Fibroblast of villous mesenchyme (primary cell): ENCODE results near the gene SRSF7. TPM values are rescaled to one million over a fixed set of nuclear protein-coding genes. Genes with fewer than 3 reads are reported as not detected.
"Not testable (repeated sequence)": the region's sequence is repeated elsewhere in the genome, so short reads cannot be mapped to it uniquely, and the experiment has no call there.

Source experiments
- DNase-seq: peaks from one replicate; pipeline ENCODE4 v3.0.0-alpha.2; 2010; ENCODE audit warnings: low read depth
- H3K4me3 ChIP-seq: 2 replicates; pipeline ENCODE4 v1.5.1; 2011; ENCODE audit warnings: low read depth, mild to moderate bottlenecking, low read length
- CTCF ChIP-seq: IDR thresholded peaks from 2 replicates; pipeline ENCODE4 v1.5.1; 2012; ENCODE audit warnings: low read depth, mild to moderate bottlenecking, low read length; ENCODE audit not compliant: insufficient read depth
- total RNA-seq: library from RNA; depleted of rRNA; stranded (reverse); fragments of >200 nt; gene quantifications from 2 replicates; pipeline ENCODE4 v1.2.3, GENCODE V29; 2012

SRSF7 gene
- total RNA-seq, 1 donor, result 142 TPM

DNA sequence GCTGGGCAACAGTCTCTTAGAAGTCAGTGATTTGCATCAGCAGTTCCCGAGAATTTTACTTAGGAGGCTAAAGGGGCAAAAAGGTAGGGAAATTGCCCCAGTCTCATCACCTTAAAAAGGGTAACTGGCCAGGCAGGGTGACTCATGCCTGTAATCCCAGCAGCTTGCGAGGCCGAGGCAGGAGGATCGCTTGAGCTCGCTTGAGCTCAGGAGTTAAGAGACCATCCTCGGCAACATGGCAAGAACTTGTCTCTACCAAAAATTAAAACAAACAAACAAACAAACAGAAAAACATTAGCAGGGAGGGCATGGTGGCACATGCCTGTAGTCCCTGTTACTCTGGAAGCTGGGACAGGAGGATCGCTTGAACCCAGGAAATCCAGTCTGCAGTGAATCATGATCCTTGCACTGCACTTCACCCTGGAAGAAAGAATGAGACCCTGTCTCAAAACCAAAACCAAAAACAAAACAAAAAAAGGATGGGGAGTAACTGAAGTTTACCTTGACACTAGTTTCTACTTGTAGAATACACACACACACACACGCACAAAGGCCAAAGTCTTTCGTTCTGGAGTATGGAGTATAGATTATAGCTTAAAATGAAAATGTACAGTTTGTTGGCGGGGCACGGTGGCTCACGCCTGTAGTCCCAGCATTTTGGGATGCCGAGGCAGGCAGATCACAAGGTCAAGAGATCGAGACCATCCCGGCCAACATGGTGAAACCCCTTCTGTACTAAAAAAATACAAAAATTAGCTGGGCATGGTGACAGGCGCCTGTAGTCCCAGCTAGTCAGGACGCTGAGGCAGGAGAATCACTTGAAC, 24.1 kb upstream of the SRSF7 start:
- no peak overlapping the region for H3K4me3 ChIP-seq
- TF ChIP-seq CTCF, result no peak
- DNase-seq, result no peak

GRCh38 chr2:38771632-38772031, 20.5 kb upstream of the SRSF7 start:
- no peak for TF ChIP-seq CTCF
- H3K4me3 ChIP-seq, result no peak overlapping the region
- DNase-seq, result peak; percentile 73

GRCh38 chr2:38765551-38765950, 14.4 kb upstream of the SRSF7 start:
- TF ChIP-seq CTCF, result no peak
- DNase-seq, result no peak
- H3K4me3 ChIP-seq, result no peak overlapping the region

DNA sequence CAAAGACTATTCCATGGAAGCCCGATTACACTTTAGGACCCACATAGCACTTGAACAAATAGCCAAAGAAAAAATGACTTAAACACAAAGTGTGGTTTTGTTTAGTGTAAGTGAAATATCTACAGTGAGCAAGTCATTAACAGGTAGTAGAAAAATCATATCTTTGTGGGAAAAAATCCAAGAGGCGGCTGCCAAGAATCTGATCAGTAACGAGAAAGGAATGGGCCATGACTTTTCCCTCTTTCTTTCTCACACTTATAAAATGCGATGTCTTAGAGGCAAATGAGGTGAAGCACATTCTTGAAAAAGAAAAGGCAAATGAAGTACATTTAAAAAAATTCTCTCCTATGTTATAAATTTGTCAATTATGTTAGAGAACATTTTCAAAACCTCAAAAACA, 14.0 kb upstream of the SRSF7 start:
- no peak for TF ChIP-seq CTCF
- no peak overlapping the region for H3K4me3 ChIP-seq
- DNase-seq, result peak; percentile 32

GRCh38 chr2:38763728-38764127, 12.6 kb upstream of the SRSF7 start:
- H3K4me3 ChIP-seq, result no peak overlapping the region
- no peak for TF ChIP-seq CTCF
- no peak for DNase-seq

DNA sequence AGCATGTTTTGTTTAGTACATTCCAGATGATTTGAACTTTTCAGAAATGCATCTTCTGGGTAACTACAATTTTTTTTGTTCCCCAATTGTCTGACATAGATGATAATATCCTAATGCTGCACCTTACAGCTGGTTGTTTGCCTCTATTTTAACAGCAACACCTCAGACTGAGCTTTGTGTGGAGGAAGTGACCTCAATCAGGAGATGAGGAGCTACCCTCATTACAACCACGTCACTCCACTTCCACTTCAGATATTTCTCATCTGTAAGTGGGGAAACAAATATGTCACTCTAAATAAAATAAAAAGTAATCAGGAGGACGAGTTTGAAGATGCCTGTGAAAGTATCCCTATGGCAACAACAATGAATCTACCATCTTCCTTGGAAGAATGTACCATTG, 12.1 kb upstream of the SRSF7 start:
- DNase-seq, result no peak
- H3K4me3 ChIP-seq, result no peak overlapping the region
- no peak for TF ChIP-seq CTCF

DNA sequence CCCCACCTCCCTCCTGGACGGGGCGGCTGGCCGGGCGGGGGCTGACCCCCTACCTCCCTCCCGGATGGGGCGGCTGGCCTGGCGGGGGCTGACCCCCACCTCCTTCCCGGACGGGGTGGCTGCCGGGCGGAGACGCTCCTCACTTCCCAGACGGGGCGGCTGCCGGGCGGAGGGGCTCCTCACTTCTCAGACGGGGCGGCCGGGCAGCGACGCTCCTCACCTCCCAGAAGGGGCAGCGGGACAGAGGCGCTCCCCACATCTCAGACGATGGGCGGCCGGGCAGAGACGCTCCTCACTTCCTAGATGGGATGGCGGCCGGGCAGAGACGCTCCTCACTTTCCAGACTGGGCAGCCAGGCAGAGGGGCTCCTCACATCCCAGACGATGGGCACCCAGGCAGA, 4.7 kb upstream of the SRSF7 start:
- not testable (repeated sequence) for DNase-seq, H3K4me3 ChIP-seq
